Esophagus muscularis mucosa (tissue), 3 donors: ENCODE measurements around the gene DCST2.

ENCODE experiments used
- POLR2A ChIP-seq: fragments of 450-650 bp; IDR thresholded peaks from one replicate; pipeline ENCODE4 v1.6.1; 2017; ENCODE audit warnings: antibody characterized with exemption, moderate library complexity, mild to moderate bottlenecking, low read depth
- TF ChIP-seq, protein P1 (sequence below), 3 experiments: fragments of 200-600 bp in 2 of 3; fragments of 450-650 bp in 1 of 3; sonication (generic) in 2 of 3; IDR thresholded peaks; one replicate each; pipeline ENCODE4 v1.5.1; 2017 to 2019; ENCODE audit warnings: antibody characterized with exemption in 3 of 3, mild to moderate bottlenecking in 2 of 3, moderate library complexity in 1 of 3

DNA sequence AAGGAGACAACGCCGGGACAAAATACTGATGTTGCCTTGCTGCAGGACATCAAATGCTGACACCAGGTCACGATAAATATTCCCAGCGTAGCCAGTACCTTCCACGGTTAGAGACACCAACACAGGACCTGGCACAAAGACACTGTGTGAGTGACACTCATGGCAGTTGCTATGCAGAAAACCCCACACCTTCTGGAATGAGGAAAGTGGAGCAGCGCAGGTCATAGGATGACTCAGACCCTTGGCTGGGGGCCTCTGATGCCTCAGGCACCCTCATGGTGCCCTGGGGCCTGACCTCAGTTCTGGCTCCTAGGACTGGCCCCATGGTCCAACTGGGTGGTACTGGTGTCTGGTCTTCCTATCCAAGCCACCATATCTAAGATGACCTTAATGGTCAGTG, 7.0 kb downstream of the DCST2 start:
- TF ChIP-seq POLR2A, result no peak
- TF ChIP-seq, protein P1, sequence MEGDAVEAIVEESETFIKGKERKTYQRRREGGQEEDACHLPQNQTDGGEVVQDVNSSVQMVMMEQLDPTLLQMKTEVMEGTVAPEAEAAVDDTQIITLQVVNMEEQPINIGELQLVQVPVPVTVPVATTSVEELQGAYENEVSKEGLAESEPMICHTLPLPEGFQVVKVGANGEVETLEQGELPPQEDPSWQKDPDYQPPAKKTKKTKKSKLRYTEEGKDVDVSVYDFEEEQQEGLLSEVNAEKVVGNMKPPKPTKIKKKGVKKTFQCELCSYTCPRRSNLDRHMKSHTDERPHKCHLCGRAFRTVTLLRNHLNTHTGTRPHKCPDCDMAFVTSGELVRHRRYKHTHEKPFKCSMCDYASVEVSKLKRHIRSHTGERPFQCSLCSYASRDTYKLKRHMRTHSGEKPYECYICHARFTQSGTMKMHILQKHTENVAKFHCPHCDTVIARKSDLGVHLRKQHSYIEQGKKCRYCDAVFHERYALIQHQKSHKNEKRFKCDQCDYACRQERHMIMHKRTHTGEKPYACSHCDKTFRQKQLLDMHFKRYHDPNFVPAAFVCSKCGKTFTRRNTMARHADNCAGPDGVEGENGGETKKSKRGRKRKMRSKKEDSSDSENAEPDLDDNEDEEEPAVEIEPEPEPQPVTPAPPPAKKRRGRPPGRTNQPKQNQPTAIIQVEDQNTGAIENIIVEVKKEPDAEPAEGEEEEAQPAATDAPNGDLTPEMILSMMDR (IDR thresholded peaks at IDR 0.05), result no peak
